Measurements from ENCODE around the gene STK38. TPM values are rescaled to one million over a fixed set of nuclear protein-coding genes. Genes with fewer than 3 reads are reported as not detected.
A peak's percentile ranks its signal among the peaks of the same experiment; 100 is the strongest.

STK38 gene
- total and polyA plus RNA-seq, 9 of the 15 experiments (the other 6 are each of a cell fraction or from before 2014, with no cell fraction given), result 5.7 to 28.7 (median 19.5) TPM

GRCh38 chr6:36546920-36547645 lies at the start of gene STK38 (continued):
- TF ChIP-seq ZNF318 (IDR thresholded peaks at IDR 0.05; ENCODE audit: borderline replicate concordance in 1 of 2, low read depth in 1 of 2), result 0 out of 4 replicates have a peak, but pooled peaks of 1 of the 2 experiments have one; percentile 49
- peak; percentile 98 for TF ChIP-seq PHF8 (IDR thresholded peaks at IDR 0.05; ENCODE audit: borderline replicate concordance, low read length)
- peak; percentile 72; the same call in 1 of the 2 replicates for TF ChIP-seq SPI1 (IDR thresholded peaks at IDR 0.05; ENCODE audit: borderline replicate concordance, low read depth, low read length)
- TF ChIP-seq SMAD4 (CRISPR knock-in tag; conservative IDR thresholded peaks at IDR 0.05), result peak; percentile 80
- peak; percentile 46; the same call in 1 of the 2 replicates for TF ChIP-seq ZNF121 (CRISPR knock-in tag; conservative IDR thresholded peaks at IDR 0.05)
- no peak for TF ChIP-seq POLR3G (IDR thresholded peaks at IDR 0.05; ENCODE audit: extremely low read depth, insufficient read length, insufficient replicate concordance)
- TF ChIP-seq ZNF324 (CRISPR knock-in tag; IDR thresholded peaks at IDR 0.05), result no peak; the same call in 1 of the 2 replicates
- TF ChIP-seq SMAD3 (CRISPR knock-in tag; conservative IDR thresholded peaks at IDR 0.05), result no peak
- no peak for TF ChIP-seq MCM2 (IDR thresholded peaks at IDR 0.05; ENCODE audit: low read depth)
- TF ChIP-seq RBFOX2 (IDR thresholded peaks at IDR 0.05; ENCODE audit: low read depth, low read length), result peak; percentile 90
- TF ChIP-seq, protein P1, sequence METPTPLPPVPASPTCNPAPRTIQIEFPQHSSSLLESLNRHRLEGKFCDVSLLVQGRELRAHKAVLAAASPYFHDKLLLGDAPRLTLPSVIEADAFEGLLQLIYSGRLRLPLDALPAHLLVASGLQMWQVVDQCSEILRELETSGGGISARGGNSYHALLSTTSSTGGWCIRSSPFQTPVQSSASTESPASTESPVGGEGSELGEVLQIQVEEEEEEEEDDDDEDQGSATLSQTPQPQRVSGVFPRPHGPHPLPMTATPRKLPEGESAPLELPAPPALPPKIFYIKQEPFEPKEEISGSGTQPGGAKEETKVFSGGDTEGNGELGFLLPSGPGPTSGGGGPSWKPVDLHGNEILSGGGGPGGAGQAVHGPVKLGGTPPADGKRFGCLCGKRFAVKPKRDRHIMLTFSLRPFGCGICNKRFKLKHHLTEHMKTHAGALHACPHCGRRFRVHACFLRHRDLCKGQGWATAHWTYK (CRISPR knock-in tag; IDR thresholded peaks at IDR 0.05), result peak; percentile 50; the same call in 1 of the 2 replicates
- peak; percentile 76; the same call in 1 of the 2 replicates for TF ChIP-seq MIER1 (IDR thresholded peaks at IDR 0.05; ENCODE audit: low read depth)
- TF ChIP-seq ZSCAN32 (CRISPR knock-in tag; IDR thresholded peaks at IDR 0.05), result peak; percentile 47; the same call in 1 of the 2 replicates

Measured in K562 (cell line).